NB4 (cell line): Measurements from ENCODE around the gene G6PC1.
"Not testable (repeated sequence)": the region's sequence is repeated elsewhere in the genome, so short reads cannot be mapped to it uniquely, and the experiment has no call there.

Experiments
- DNase-seq: peaks from one replicate; pipeline ENCODE4 v3.0.0; 2010; ENCODE audit warnings: low read depth
- H3K4me3 ChIP-seq: one replicate; pipeline ENCODE4 v1.5.1; 2011; ENCODE audit warnings: mild to moderate bottlenecking, low read depth, low read length, moderate library complexity
- MYC ChIP-seq: IDR thresholded peaks from 2 replicates; pipeline ENCODE4 v1.6.1; 2011; ENCODE audit warnings: low read depth, low read length
- POLR2A ChIP-seq: IDR thresholded peaks from 2 replicates; pipeline ENCODE4 v1.6.1; 2011; ENCODE audit warnings: mild to moderate bottlenecking; ENCODE audit not compliant: insufficient read length; ENCODE audit errors: extremely low read depth
- TF ChIP-seq, protein P1 (sequence below): IDR thresholded peaks from 2 replicates; pipeline ENCODE4 v1.6.1; 2011; ENCODE audit warnings: low read depth, low read length
- TF ChIP-seq, protein P2 (sequence below): IDR thresholded peaks from one replicate; pipeline ENCODE4 v1.5.1; 2012; ENCODE audit warnings: low read depth, low read length

Gene G6PC1

DNA sequence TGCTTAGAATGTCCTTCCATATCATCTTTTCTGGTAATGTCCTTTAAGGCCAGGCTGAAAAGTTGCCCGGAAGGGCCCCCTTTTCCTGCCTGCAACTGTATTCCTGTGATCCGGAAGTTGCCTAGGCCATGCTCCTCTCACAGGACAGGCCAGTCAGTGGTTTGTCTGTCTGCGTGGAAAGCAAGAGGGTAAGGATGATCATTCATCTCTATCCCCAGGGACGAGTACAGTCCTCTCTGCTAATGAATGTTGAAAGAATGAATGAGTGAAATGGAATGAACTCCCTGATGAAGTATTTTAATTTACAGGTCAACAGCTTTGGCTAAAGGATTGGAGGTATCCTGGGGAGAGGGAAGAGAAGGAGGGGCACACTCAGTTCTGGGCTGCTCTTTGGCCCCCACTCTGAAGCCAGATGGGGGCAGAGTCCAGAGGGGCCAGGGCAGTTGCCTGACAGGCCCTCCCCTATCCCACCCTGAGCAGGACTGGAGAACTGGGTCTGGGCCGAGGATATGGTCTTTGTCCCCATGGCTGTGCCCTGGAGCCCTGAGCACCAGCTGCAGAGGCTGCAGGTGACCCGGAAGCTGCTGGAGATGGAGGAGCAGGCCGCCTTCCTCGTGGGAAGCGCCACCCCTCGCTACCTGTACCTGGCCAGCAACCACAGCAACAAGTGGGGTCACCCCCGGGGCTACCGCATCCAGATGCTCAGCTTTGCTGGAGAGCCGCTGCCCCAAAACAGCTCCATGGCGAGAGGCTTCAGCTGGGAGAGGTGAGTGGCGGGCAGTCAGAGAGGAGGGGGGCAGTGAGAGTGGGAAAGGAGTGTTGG is 46.4 kb upstream of the G6PC1 start:
- no peak overlapping the region for H3K4me3 ChIP-seq
- TF ChIP-seq, protein P1, sequence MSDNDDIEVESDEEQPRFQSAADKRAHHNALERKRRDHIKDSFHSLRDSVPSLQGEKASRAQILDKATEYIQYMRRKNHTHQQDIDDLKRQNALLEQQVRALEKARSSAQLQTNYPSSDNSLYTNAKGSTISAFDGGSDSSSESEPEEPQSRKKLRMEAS: no peak
- TF ChIP-seq MYC: no peak
- TF ChIP-seq, protein P2, sequence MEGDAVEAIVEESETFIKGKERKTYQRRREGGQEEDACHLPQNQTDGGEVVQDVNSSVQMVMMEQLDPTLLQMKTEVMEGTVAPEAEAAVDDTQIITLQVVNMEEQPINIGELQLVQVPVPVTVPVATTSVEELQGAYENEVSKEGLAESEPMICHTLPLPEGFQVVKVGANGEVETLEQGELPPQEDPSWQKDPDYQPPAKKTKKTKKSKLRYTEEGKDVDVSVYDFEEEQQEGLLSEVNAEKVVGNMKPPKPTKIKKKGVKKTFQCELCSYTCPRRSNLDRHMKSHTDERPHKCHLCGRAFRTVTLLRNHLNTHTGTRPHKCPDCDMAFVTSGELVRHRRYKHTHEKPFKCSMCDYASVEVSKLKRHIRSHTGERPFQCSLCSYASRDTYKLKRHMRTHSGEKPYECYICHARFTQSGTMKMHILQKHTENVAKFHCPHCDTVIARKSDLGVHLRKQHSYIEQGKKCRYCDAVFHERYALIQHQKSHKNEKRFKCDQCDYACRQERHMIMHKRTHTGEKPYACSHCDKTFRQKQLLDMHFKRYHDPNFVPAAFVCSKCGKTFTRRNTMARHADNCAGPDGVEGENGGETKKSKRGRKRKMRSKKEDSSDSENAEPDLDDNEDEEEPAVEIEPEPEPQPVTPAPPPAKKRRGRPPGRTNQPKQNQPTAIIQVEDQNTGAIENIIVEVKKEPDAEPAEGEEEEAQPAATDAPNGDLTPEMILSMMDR: no peak
- DNase-seq: no peak

DNA sequence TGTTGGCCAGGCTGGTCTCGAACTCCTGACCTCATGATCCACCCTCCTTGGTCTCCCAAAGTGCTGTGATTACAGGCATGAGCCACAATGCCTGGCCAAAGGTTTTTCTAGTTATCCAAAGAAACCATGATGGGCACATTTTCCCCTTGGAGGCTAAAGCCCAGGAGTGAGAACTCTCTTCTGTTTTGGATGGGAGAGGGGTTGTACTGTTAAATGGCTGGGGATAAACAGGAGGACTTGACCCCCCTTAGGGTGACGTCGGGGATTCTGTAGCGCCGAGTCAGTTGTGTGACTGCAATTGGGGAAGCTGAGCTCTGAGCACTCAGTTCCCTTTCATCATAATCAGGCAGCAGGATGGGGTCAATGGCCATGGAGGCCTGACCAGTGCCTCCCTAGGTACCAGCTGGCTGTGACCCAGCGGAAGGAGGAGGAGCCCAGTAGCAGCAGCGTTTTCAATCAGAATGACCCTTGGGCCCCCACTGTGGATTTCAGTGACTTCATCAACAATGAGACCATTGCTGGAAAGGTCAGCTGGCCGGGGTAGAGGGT is 45.5 kb upstream of the G6PC1 start:
- DNase-seq: no peak
- no peak overlapping the region for H3K4me3 ChIP-seq
- TF ChIP-seq, protein P2: no peak
- TF ChIP-seq MYC (no peak), POLR2A (no peak)
- TF ChIP-seq, protein P1: no peak

- not testable (repeated sequence) for H3K4me3 ChIP-seq, DNase-seq
Measured at GRCh38 chr17:42856093-42856492, 44.5 kb upstream of the G6PC1 start.

DNA sequence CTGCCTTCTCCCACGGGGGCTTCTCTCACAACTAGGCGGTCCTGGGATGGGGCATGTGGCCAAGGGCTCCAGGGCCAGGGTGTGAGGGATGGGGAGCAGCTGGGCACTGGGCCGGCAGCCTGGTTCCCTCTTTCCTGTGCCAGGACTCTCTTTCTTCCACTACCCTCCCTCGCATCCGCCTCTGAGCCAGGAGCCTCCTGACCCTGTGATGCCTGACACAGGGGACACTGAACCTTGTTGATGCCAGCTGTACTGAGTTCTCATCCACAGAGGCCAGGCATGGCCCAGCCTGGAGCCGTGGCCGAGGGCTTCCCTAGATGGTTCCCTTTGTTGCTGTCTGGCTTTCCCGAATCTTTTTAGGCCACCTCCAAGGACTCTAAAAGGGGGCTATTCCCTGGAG is 44.1 kb upstream of the G6PC1 start:
- not testable (repeated sequence) for DNase-seq, H3K4me3 ChIP-seq

GRCh38 chr17:42857389-42857788 is 43.2 kb upstream of the G6PC1 start:
- no peak overlapping the region for H3K4me3 ChIP-seq
- DNase-seq: no peak
- TF ChIP-seq, protein P1: no peak
- TF ChIP-seq, protein P2: no peak
- TF ChIP-seq MYC (no peak), POLR2A (no peak)

DNA sequence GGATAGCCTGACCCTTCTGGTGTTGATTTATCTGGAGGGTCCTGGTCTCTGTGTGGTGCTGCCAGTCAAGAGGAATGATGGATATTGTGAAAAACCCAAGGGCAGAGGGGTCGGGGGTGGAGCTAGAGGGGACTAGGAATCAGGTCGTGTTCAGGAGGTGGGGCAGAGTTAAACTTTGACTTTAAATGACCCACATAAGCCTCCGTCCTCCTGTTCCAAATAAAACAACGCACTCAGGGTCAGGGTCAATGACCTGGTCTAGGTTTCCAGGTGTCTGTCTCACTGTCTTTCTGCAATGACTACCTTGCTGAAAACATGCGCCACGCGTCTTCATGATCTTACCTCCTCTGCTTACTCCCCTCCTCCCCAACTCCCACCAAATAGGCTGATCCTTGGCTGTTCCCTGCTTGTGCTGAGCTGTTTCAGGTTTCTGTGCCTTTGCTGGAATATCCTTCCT is 34.9 kb upstream of the G6PC1 start:
- DNase-seq: no peak
- TF ChIP-seq, protein P1: no peak
- no peak for TF ChIP-seq POLR2A
- TF ChIP-seq, protein P2: no peak
- no peak for TF ChIP-seq MYC
- H3K4me3 ChIP-seq: no peak overlapping the region

DNA sequence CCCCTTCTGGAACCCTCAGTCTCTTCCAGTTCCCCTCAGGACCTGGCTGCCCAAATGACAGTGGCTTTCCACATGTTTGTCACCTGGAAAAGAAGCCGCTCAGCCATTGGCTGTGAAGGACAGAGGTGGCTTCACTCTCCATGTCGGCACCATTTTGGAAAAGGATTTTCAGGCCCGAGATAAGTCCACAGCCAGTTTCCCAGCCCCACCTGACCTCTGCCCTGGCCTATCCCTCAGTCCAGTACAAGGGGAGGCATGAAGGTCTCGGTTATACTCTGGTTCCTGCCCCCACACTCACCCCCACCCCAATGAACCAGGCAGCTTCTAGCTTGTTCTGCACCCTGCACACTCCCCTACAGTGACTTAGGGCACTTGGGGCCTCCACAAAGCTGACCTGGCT is 34.4 kb upstream of the G6PC1 start:
- H3K4me3 ChIP-seq: no peak overlapping the region
- TF ChIP-seq MYC: no peak
- TF ChIP-seq POLR2A: no peak
- TF ChIP-seq, protein P1: no peak
- TF ChIP-seq, protein P2: no peak
- no peak for DNase-seq
